GM23338 (cell line): ENCODE results near the gene TIMM44.

ENCODE experiments used
- CREB1 ChIP-seq: fragments of 250-450 bp; sonication (Bioruptor Pico); IDR thresholded peaks from 2 replicates; pipeline ENCODE4 v1.5.0; 2020; ENCODE audit warnings: low read depth, mild to moderate bottlenecking, moderate library complexity
- EZH2 ChIP-seq: fragments of 200-600 bp; sonication (generic); IDR thresholded peaks from one replicate; pipeline ENCODE4 v1.8.0; 2017; ENCODE audit warnings: antibody characterized with exemption, mild to moderate bottlenecking, low read depth; ENCODE audit not compliant: unreplicated experiment
- EZH2phosphoT487 ChIP-seq: fragments of 200-600 bp; sonication (generic); IDR thresholded peaks from one replicate; pipeline ENCODE4 v1.8.1; 2018; ENCODE audit warnings: antibody characterized with exemption; ENCODE audit not compliant: unreplicated experiment
- JUNB ChIP-seq: IDR thresholded peaks from one replicate; pipeline ENCODE4 v1.6.1; 2016; ENCODE audit warnings: antibody characterized with exemption; ENCODE audit not compliant: unreplicated experiment
- NANOG ChIP-seq: IDR thresholded peaks from 2 replicates; pipeline ENCODE4 v1.6.1; 2016; ENCODE audit warnings: antibody characterized with exemption, borderline replicate concordance
- POLR2AphosphoS5 ChIP-seq: IDR thresholded peaks from 2 replicates; pipeline ENCODE4 v1.6.1; 2016; ENCODE audit warnings: antibody characterized with exemption, low read depth
- TF ChIP-seq, protein P1 (sequence below), 2 experiments: fragments of 200-600 bp in 1 of 2; sonication (generic) in 1 of 2; conservative IDR thresholded peaks; 2 replicates each; pipeline versions ENCODE4 v1.5.1 to v1.6.1; 2016 to 2017; ENCODE audit warnings: antibody characterized with exemption in 2 of 2, low read depth in 2 of 2, mild to moderate bottlenecking in 2 of 2, moderate library complexity in 1 of 2
- TF ChIP-seq, protein P2 (sequence below): IDR thresholded peaks from one replicate; pipeline ENCODE4 v1.6.1; 2018; ENCODE audit warnings: antibody characterized with exemption; ENCODE audit not compliant: unreplicated experiment
- TF ChIP-seq, protein P3 (sequence below): IDR thresholded peaks from 2 replicates; pipeline ENCODE4 v1.6.1; 2016; ENCODE audit warnings: antibody characterized with exemption

DNA sequence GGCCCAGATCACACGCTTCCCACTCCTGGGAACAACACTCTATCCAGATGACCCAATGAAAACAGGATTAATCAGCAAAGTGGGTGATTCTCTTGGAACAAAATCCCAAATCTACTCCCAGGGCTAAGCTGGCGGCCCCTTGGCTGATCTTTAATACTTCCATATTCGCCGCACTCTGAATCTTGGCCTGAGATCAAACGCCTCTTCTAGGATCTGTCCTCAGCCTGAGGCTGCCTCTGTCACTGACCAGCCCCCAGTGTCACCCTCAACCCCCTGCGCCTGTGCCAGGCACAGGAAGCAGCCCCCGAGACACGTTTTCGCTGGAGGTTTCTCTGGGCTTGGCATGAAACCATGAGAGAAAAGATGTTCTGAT lies 15.1 kb downstream of the TIMM44 start:
- TF ChIP-seq, protein P1, sequence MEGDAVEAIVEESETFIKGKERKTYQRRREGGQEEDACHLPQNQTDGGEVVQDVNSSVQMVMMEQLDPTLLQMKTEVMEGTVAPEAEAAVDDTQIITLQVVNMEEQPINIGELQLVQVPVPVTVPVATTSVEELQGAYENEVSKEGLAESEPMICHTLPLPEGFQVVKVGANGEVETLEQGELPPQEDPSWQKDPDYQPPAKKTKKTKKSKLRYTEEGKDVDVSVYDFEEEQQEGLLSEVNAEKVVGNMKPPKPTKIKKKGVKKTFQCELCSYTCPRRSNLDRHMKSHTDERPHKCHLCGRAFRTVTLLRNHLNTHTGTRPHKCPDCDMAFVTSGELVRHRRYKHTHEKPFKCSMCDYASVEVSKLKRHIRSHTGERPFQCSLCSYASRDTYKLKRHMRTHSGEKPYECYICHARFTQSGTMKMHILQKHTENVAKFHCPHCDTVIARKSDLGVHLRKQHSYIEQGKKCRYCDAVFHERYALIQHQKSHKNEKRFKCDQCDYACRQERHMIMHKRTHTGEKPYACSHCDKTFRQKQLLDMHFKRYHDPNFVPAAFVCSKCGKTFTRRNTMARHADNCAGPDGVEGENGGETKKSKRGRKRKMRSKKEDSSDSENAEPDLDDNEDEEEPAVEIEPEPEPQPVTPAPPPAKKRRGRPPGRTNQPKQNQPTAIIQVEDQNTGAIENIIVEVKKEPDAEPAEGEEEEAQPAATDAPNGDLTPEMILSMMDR (conservative IDR thresholded peaks at IDR 0.05; ENCODE audit: low read depth in 2 of 2), result no peak
- TF ChIP-seq EZH2 (no peak), POLR2AphosphoS5 (no peak), JUNB (no peak), EZH2phosphoT487 (no peak), CREB1 (CRISPR knock-in tag) (no peak), NANOG (no peak)
- TF ChIP-seq, protein P2, sequence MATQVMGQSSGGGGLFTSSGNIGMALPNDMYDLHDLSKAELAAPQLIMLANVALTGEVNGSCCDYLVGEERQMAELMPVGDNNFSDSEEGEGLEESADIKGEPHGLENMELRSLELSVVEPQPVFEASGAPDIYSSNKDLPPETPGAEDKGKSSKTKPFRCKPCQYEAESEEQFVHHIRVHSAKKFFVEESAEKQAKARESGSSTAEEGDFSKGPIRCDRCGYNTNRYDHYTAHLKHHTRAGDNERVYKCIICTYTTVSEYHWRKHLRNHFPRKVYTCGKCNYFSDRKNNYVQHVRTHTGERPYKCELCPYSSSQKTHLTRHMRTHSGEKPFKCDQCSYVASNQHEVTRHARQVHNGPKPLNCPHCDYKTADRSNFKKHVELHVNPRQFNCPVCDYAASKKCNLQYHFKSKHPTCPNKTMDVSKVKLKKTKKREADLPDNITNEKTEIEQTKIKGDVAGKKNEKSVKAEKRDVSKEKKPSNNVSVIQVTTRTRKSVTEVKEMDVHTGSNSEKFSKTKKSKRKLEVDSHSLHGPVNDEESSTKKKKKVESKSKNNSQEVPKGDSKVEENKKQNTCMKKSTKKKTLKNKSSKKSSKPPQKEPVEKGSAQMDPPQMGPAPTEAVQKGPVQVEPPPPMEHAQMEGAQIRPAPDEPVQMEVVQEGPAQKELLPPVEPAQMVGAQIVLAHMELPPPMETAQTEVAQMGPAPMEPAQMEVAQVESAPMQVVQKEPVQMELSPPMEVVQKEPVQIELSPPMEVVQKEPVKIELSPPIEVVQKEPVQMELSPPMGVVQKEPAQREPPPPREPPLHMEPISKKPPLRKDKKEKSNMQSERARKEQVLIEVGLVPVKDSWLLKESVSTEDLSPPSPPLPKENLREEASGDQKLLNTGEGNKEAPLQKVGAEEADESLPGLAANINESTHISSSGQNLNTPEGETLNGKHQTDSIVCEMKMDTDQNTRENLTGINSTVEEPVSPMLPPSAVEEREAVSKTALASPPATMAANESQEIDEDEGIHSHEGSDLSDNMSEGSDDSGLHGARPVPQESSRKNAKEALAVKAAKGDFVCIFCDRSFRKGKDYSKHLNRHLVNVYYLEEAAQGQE, result no peak
- TF ChIP-seq, protein P3, sequence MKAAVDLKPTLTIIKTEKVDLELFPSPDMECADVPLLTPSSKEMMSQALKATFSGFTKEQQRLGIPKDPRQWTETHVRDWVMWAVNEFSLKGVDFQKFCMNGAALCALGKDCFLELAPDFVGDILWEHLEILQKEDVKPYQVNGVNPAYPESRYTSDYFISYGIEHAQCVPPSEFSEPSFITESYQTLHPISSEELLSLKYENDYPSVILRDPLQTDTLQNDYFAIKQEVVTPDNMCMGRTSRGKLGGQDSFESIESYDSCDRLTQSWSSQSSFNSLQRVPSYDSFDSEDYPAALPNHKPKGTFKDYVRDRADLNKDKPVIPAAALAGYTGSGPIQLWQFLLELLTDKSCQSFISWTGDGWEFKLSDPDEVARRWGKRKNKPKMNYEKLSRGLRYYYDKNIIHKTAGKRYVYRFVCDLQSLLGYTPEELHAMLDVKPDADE, result no peak
